OCI-LY7 (cell line): Measurements from ENCODE around the gene DIAPH3. TPM values are rescaled to one million over a fixed set of nuclear protein-coding genes. Genes with fewer than 3 reads are reported as not detected.

Experiments used
- BruUV-seq: library from RNA; stranded (reverse); fragments of 400-500 nt; replicated peaks from 2 replicates; lab custom pipeline; 2021; lab: Mats Ljungman, UMichigan
- CTCF ChIA-PET: fragments of 300-600 bp; sonication (Branson Sonifier 250); formaldehyde crosslinking; loops from one replicate; lab custom pipeline; 2022; ENCODE audit warnings: antibody characterized with exemption; ENCODE audit not compliant: unreplicated experiment; lab: Charles Lee
- POLR2A ChIA-PET: fragments of 300-600 bp; sonication (Branson Sonifier 250); formaldehyde crosslinking; loops from one replicate; lab custom pipeline; 2022; ENCODE audit warnings: antibody characterized with exemption; lab: Charles Lee
- DNase-seq: peaks from one replicate; pipeline ENCODE4 v3.0.0-alpha.2; 2015; ENCODE audit warnings: low spot score
- H2AFZ ChIP-seq: fragments of 200-600 bp; sonication (generic), shearing (Covaris generic); 2 replicates; pipeline ENCODE4 v1.6.1; 2014; ENCODE audit warnings: mild to moderate bottlenecking, antibody characterized with exemption, low read length, moderate library complexity
- H3K27ac ChIP-seq: fragments of 200-600 bp; sonication (generic); 2 replicates; pipeline ENCODE4 v1.5.1; 2014; ENCODE audit warnings: mixed run types, low read depth, mild to moderate bottlenecking, moderate library complexity, low read length, inconsistent platforms; ENCODE audit not compliant: poor library complexity, severe bottlenecking
- H3K36me3 ChIP-seq: fragments of 200-600 bp; sonication (generic); 2 replicates; pipeline ENCODE4 v1.6.1; 2014; ENCODE audit warnings: mild to moderate bottlenecking, antibody characterized with exemption, low read length, moderate library complexity, mixed read lengths; ENCODE audit not compliant: insufficient read depth
- H3K4me1 ChIP-seq: fragments of 200-600 bp; sonication (generic); 2 replicates; pipeline ENCODE4 v1.5.1; 2014; ENCODE audit warnings: mild to moderate bottlenecking, low read length; ENCODE audit not compliant: insufficient read depth, poor library complexity, severe bottlenecking
- H3K4me2 ChIP-seq: fragments of 200-600 bp; sonication (generic); 2 replicates; pipeline ENCODE4 v1.6.1; 2014; ENCODE audit warnings: mild to moderate bottlenecking, low read length
- H3K4me3 ChIP-seq: fragments of 200-600 bp; sonication (generic); 2 replicates; pipeline ENCODE4 v1.5.1; 2014; ENCODE audit warnings: mild to moderate bottlenecking, low read depth, low read length; ENCODE audit not compliant: poor library complexity, severe bottlenecking
- H3K79me2 ChIP-seq: fragments of 200-600 bp; sonication (generic); 2 replicates; pipeline ENCODE4 v1.6.1; 2016; ENCODE audit warnings: low read depth, mild to moderate bottlenecking, low read length, moderate library complexity, mixed read lengths; ENCODE audit not compliant: insufficient read depth
- H3K9me2 ChIP-seq: fragments of 200-600 bp; sonication (generic); 2 replicates; pipeline ENCODE4 v1.6.1; 2016; ENCODE audit warnings: mild to moderate bottlenecking, low read length, mixed read lengths; ENCODE audit not compliant: insufficient read depth
- H3K9me3 ChIP-seq: fragments of 200-600 bp; sonication (generic); 2 replicates; pipeline ENCODE4 v1.6.1; 2014; ENCODE audit warnings: mild to moderate bottlenecking, mixed run types, low read length, mixed read lengths
- H4K20me1 ChIP-seq: fragments of 200-600 bp; sonication (generic); 2 replicates; pipeline ENCODE4 v1.6.1; 2014; ENCODE audit warnings: mild to moderate bottlenecking, antibody characterized with exemption, low read length, moderate library complexity, mixed read lengths; ENCODE audit not compliant: insufficient read depth
- EZH2phosphoT487 ChIP-seq: fragments of 200-600 bp; sonication (generic); IDR thresholded peaks from 2 replicates; pipeline ENCODE4 v1.6.1; 2018; ENCODE audit warnings: low read depth, borderline replicate concordance, mild to moderate bottlenecking, mixed run types, antibody characterized with exemption, low read length, moderate library complexity, mixed read lengths
- intact Hi-C: fragments of 100-400 bp; cut with micrococcal nuclease; formaldehyde crosslinking; loops from one replicate; pipeline ENCODE4 v1.10.0; 2022; ENCODE audit not compliant: unreplicated experiment
- total RNA-seq, 2 experiments: library from RNA; depleted of rRNA in 1 of 2; stranded (reverse); fragments of >200 nt in 1 of 2; shearing (Covaris generic) in 1 of 2; gene quantifications; 2 replicates each; pipeline ENCODE4 v1.2.3, GENCODE V29; 2014 to 2022
- TF ChIP-seq, protein P1 (sequence below): fragments of 200-600 bp; sonication (generic); conservative IDR thresholded peaks from 2 replicates; pipeline ENCODE4 v1.5.1; 2014; ENCODE audit warnings: mild to moderate bottlenecking, antibody characterized with exemption, low read length, moderate library complexity, mixed read lengths

DIAPH3 gene
- total RNA-seq, 2 experiments from 2014 or later: 33.5 to 37.2 TPM

- DNase-seq: no peak
- intact Hi-C loops: no loop called here
- Histone ChIP-seq H4K20me1 (no peaks in the 10 kb centered on the region), H3K4me1 (peaks cover 14% of the 10 kb centered on the region), H3K27ac (no peak overlapping the region), H3K9me2 (no peaks in the 10 kb centered on the region), H3K79me2 (peaks cover 22% of the 10 kb centered on the region), H3K4me3 (no peak overlapping the region), H2AFZ (no peak overlapping the region), H3K4me2 (no peak overlapping the region), H3K9me3 (peaks cover 2% of the 10 kb centered on the region), H3K36me3 (peaks cover 2% of the 10 kb centered on the region)
- TF ChIP-seq EZH2phosphoT487: no peak
- TF ChIP-seq, protein P1, sequence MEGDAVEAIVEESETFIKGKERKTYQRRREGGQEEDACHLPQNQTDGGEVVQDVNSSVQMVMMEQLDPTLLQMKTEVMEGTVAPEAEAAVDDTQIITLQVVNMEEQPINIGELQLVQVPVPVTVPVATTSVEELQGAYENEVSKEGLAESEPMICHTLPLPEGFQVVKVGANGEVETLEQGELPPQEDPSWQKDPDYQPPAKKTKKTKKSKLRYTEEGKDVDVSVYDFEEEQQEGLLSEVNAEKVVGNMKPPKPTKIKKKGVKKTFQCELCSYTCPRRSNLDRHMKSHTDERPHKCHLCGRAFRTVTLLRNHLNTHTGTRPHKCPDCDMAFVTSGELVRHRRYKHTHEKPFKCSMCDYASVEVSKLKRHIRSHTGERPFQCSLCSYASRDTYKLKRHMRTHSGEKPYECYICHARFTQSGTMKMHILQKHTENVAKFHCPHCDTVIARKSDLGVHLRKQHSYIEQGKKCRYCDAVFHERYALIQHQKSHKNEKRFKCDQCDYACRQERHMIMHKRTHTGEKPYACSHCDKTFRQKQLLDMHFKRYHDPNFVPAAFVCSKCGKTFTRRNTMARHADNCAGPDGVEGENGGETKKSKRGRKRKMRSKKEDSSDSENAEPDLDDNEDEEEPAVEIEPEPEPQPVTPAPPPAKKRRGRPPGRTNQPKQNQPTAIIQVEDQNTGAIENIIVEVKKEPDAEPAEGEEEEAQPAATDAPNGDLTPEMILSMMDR: no peak
- ChIA-PET CTCF (no interaction called here), POLR2A (interaction anchor here (0.6 kb wide), 1 partner anchor 729 kb away, joined by 8 read pairs; no protein-coding TSS in a partner anchor)
- BruUV-seq: no TSS peak
Observed at GRCh38 chr13:60167121-60167520, 3.4 kb upstream of the DIAPH3 start.

DNA sequence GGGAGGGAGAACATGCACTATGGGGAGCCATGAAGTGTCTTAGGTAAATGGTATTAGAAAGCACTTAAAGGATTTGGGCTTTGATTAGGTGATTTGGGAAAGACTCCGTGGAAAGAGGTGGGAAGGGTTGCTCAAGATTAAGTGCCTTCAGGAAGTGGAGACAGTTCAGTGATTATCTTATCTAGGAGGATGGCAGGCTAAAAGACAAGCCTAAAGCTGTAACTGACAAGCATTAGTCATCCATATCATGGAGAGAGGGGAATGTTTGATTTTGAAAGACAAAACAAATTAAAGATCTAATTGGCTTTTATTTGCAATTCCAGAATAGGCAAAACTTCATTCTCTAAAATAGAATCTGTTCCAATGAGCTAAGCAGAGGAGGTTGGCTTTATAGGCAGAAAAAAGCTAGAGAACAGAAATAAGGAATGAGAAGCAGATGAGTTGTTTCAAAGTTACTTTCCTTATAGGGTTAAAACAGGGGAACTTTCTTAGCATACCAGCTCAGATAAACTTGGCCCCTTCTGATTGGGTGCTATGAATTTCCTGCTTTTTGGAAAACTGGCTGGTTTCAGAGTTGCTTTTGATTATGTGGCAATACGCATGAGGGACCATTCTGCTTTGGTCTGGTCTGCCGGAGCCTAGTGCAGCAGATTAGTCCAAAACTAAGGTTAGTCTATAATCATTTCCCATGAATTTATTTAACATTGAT lies 1.8 kb upstream of the DIAPH3 start:
- peaks cover 18% of the 10 kb centered on the region for H3K36me3 ChIP-seq
- ChIA-PET CTCF (no interaction called here), POLR2A (interaction anchor here (0.6 to 1.3 kb wide), 6 partner anchors 10 to 1720 kb away, joined by 3 to 5 read pairs (median 3); no protein-coding TSS in a partner anchor)
- no TSS peak for BruUV-seq
- no peak overlapping the region for H3K27ac ChIP-seq
- TF ChIP-seq, protein P1: no peak
- TF ChIP-seq EZH2phosphoT487: no peak
- peak overlapping the region; percentile 82 for H3K4me2 ChIP-seq
- no peaks in the 10 kb centered on the region for H3K9me2 ChIP-seq
- intact Hi-C loops: no loop called here
- peaks cover 16% of the 10 kb centered on the region for H3K4me1 ChIP-seq
- H2AFZ ChIP-seq: no peak overlapping the region
- H4K20me1 ChIP-seq: no peaks in the 10 kb centered on the region
- H3K9me3 ChIP-seq: peaks cover 11% of the 10 kb centered on the region
- DNase-seq: no peak
- peaks cover 38% of the 10 kb centered on the region for H3K79me2 ChIP-seq
- no peak overlapping the region for H3K4me3 ChIP-seq
